HEK293 (cell line): ENCODE data around the gene PLK4.

ENCODE experiments used
- CTCF ChIA-PET: fragments of 350-600 bp; formaldehyde crosslinking; extraction: SDS; loops from one replicate; lab custom pipeline; 2021; ENCODE audit warnings: antibody characterized with exemption; lab: Yijun Ruan, JAX
- POLR2A ChIA-PET: fragments of 300-600 bp; formaldehyde crosslinking; extraction: SDS; loops from one replicate; lab custom pipeline; 2020; ENCODE audit warnings: antibody characterized with exemption, inconsistent platforms; lab: Yijun Ruan, JAX
- H3K27ac ChIP-seq: fragments of 200-500 bp; sonication (Bioruptor generic); 2 replicates; pipeline ENCODE4 v1.5.1; 2014; ENCODE audit warnings: low read depth, low read length, control low read depth, inconsistent platforms; ENCODE audit errors: extremely low read depth
- H3K36me3 ChIP-seq, 2 experiments: fragments of 200-500 bp in 1 of 2; sonication (Bioruptor generic) in 1 of 2; 1 replicate in 1 of 2; 2 replicates in 1 of 2; pipeline ENCODE4 v1.5.1; 2014 to 2017; ENCODE audit warnings: inconsistent platforms in 2 of 2, low read length in 2 of 2; ENCODE audit not compliant: control insufficient read depth in 2 of 2, insufficient read depth in 1 of 2
- H3K4me1 ChIP-seq: fragments of 200-500 bp; sonication (Bioruptor generic); 2 replicates; pipeline ENCODE4 v1.5.1; 2014; ENCODE audit warnings: mild to moderate bottlenecking, low read length, inconsistent platforms; ENCODE audit not compliant: control insufficient read depth, insufficient read depth
- H3K4me3 ChIP-seq: 2 replicates; pipeline ENCODE4 v1.5.1; 2011; ENCODE audit warnings: low read depth, mild to moderate bottlenecking, control low read depth, low read length, moderate library complexity
- H3K9me3 ChIP-seq: fragments of 200-500 bp; sonication (Bioruptor generic); 2 replicates; pipeline ENCODE4 v1.5.1; 2014; ENCODE audit warnings: low read depth, low read length, inconsistent platforms; ENCODE audit not compliant: control insufficient read depth, insufficient read depth
- BCL11B ChIP-seq: fragments of 450-650 bp; formaldehyde crosslinking; IDR thresholded peaks from 2 replicates; pipeline ENCODE4 v1.5.1; 2016; ENCODE audit warnings: low read depth, missing biosample characterization, missing genetic modification characterization
- MEIS1 ChIP-seq: sonication (generic); formaldehyde crosslinking; IDR thresholded peaks from 2 replicates; pipeline ENCODE4 v1.8.1; 2022; ENCODE audit warnings: missing genetic modification reagents, mild to moderate bottlenecking, borderline replicate concordance
- OSR2 ChIP-seq: fragments of 450-650 bp; formaldehyde crosslinking; IDR thresholded peaks from 2 replicates; pipeline ENCODE4 v1.5.1; 2016; ENCODE audit warnings: missing biosample characterization, missing genetic modification characterization
- RBAK ChIP-seq: fragments of 450-650 bp; formaldehyde crosslinking; IDR thresholded peaks from 2 replicates; pipeline ENCODE4 v1.5.1; 2016; ENCODE audit warnings: missing biosample characterization, missing genetic modification characterization
- REPIN1 ChIP-seq: fragments of 450-650 bp; formaldehyde crosslinking; IDR thresholded peaks from 2 replicates; pipeline ENCODE4 v1.5.1; 2017; ENCODE audit warnings: missing biosample characterization, missing genetic modification characterization, low read depth
- YY1 ChIP-seq: fragments of 450-650 bp; formaldehyde crosslinking; IDR thresholded peaks from 2 replicates; pipeline ENCODE4 v1.5.1; 2018; ENCODE audit warnings: missing biosample characterization, missing genetic modification characterization
- ZIC2 ChIP-seq: fragments of 450-650 bp; formaldehyde crosslinking; IDR thresholded peaks from 2 replicates; pipeline ENCODE4 v1.5.1; 2016; ENCODE audit warnings: missing biosample characterization, missing genetic modification characterization
- ZNF121 ChIP-seq: fragments of 450-650 bp; formaldehyde crosslinking; IDR thresholded peaks from 2 replicates; pipeline ENCODE4 v1.5.1; 2016; ENCODE audit warnings: missing biosample characterization, missing genetic modification characterization
- ZNF155 ChIP-seq: fragments of 450-650 bp; formaldehyde crosslinking; IDR thresholded peaks from 2 replicates; pipeline ENCODE4 v1.5.1; 2016; ENCODE audit warnings: missing biosample characterization, missing genetic modification characterization
- ZNF157 ChIP-seq: fragments of 450-650 bp; formaldehyde crosslinking; IDR thresholded peaks from 2 replicates; pipeline ENCODE4 v1.5.1; 2016; ENCODE audit warnings: missing biosample characterization, missing genetic modification characterization
- ZNF174 ChIP-seq: fragments of 450-650 bp; formaldehyde crosslinking; IDR thresholded peaks from 2 replicates; pipeline ENCODE4 v1.5.0; 2017; ENCODE audit warnings: missing biosample characterization, mild to moderate bottlenecking, missing genetic modification characterization
- ZNF184 ChIP-seq: fragments of 450-650 bp; IDR thresholded peaks from 2 replicates; pipeline ENCODE4 v1.5.1; 2018; ENCODE audit warnings: missing biosample characterization, mild to moderate bottlenecking, missing genetic modification characterization
- ZNF2 ChIP-seq: fragments of 450-650 bp; formaldehyde crosslinking; IDR thresholded peaks from 2 replicates; pipeline ENCODE4 v1.5.1; 2016; ENCODE audit warnings: missing biosample characterization, missing genetic modification characterization
- ZNF202 ChIP-seq: fragments of 450-650 bp; formaldehyde crosslinking; IDR thresholded peaks from 2 replicates; pipeline ENCODE4 v1.5.1; 2016; ENCODE audit warnings: missing biosample characterization, missing genetic modification characterization, borderline replicate concordance
- ZNF211 ChIP-seq: fragments of 450-650 bp; formaldehyde crosslinking; IDR thresholded peaks from 2 replicates; pipeline ENCODE4 v1.5.1; 2016; ENCODE audit warnings: low read depth, missing biosample characterization, missing genetic modification characterization
- ZNF214 ChIP-seq: fragments of 450-650 bp; formaldehyde crosslinking; IDR thresholded peaks from 2 replicates; pipeline ENCODE4 v1.5.1; 2017; ENCODE audit warnings: missing biosample characterization, mild to moderate bottlenecking, missing genetic modification characterization, borderline replicate concordance
- ZNF302 ChIP-seq: fragments of 450-650 bp; formaldehyde crosslinking; IDR thresholded peaks from 2 replicates; pipeline ENCODE4 v1.5.1; 2016; ENCODE audit warnings: missing biosample characterization, missing genetic modification characterization, low read depth
- ZNF311 ChIP-seq: fragments of 450-650 bp; formaldehyde crosslinking; IDR thresholded peaks from 2 replicates; pipeline ENCODE4 v1.5.1; 2017; ENCODE audit warnings: missing biosample characterization, missing genetic modification characterization, borderline replicate concordance
- ZNF335 ChIP-seq: fragments of 450-650 bp; formaldehyde crosslinking; conservative IDR thresholded peaks from 2 replicates; pipeline ENCODE4 v1.5.1; 2016; ENCODE audit warnings: missing biosample characterization, missing genetic modification characterization
- ZNF394 ChIP-seq: fragments of 450-650 bp; formaldehyde crosslinking; IDR thresholded peaks from 2 replicates; pipeline ENCODE4 v1.5.1; 2016; ENCODE audit warnings: missing biosample characterization, missing genetic modification characterization, mild to moderate bottlenecking, moderate library complexity, borderline replicate concordance
- ZNF404 ChIP-seq: fragments of 450-650 bp; formaldehyde crosslinking; IDR thresholded peaks from 2 replicates; pipeline ENCODE4 v1.5.1; 2017; ENCODE audit warnings: missing biosample characterization, missing genetic modification characterization
- ZNF426 ChIP-seq: fragments of 450-650 bp; formaldehyde crosslinking; IDR thresholded peaks from 2 replicates; pipeline ENCODE4 v1.5.1; 2017; ENCODE audit warnings: missing biosample characterization, missing genetic modification characterization, mild to moderate bottlenecking, inconsistent platforms, moderate library complexity
- ZNF501 ChIP-seq: fragments of 450-650 bp; formaldehyde crosslinking; IDR thresholded peaks from 2 replicates; pipeline ENCODE4 v1.5.1; 2016; ENCODE audit warnings: missing biosample characterization, missing genetic modification characterization
- ZNF548 ChIP-seq: fragments of 450-650 bp; formaldehyde crosslinking; IDR thresholded peaks from 2 replicates; pipeline ENCODE4 v1.5.1; 2016; ENCODE audit warnings: missing biosample characterization, missing genetic modification characterization
- ZNF558 ChIP-seq: fragments of 450-650 bp; formaldehyde crosslinking; IDR thresholded peaks from 2 replicates; pipeline ENCODE4 v1.5.1; 2016; ENCODE audit warnings: missing biosample characterization, missing genetic modification characterization
- ZNF561 ChIP-seq: fragments of 450-650 bp; IDR thresholded peaks from 2 replicates; pipeline ENCODE4 v1.5.1; 2018; ENCODE audit warnings: missing biosample characterization, missing genetic modification characterization, borderline replicate concordance
- ZNF747 ChIP-seq: fragments of 450-650 bp; formaldehyde crosslinking; IDR thresholded peaks from 2 replicates; pipeline ENCODE4 v1.5.1; 2016; ENCODE audit warnings: missing biosample characterization, missing genetic modification characterization
- ZNF785 ChIP-seq: fragments of 450-650 bp; formaldehyde crosslinking; IDR thresholded peaks from 2 replicates; pipeline ENCODE4 v1.5.1; 2016; ENCODE audit warnings: missing biosample characterization, missing genetic modification characterization
- ZXDB ChIP-seq: fragments of 450-650 bp; formaldehyde crosslinking; IDR thresholded peaks from 2 replicates; pipeline ENCODE4 v1.5.1; 2016; ENCODE audit warnings: missing biosample characterization, missing genetic modification characterization
- TF ChIP-seq, protein P1 (sequence below): fragments of 450-650 bp; formaldehyde crosslinking; IDR thresholded peaks from 2 replicates; pipeline ENCODE4 v1.5.1; 2016; ENCODE audit warnings: missing biosample characterization, missing genetic modification characterization, low read depth
- TF ChIP-seq, protein P2 (sequence below): fragments of 450-650 bp; formaldehyde crosslinking; IDR thresholded peaks from 2 replicates; pipeline ENCODE4 v1.5.1; 2017; ENCODE audit warnings: missing biosample characterization, mild to moderate bottlenecking, missing genetic modification characterization, moderate library complexity
- TF ChIP-seq, protein P3 (sequence below): fragments of 450-650 bp; formaldehyde crosslinking; IDR thresholded peaks from 2 replicates; pipeline ENCODE4 v1.5.1; 2016; ENCODE audit warnings: missing biosample characterization, missing genetic modification characterization
- TF ChIP-seq, protein P4 (sequence below): fragments of 450-650 bp; formaldehyde crosslinking; IDR thresholded peaks from 2 replicates; pipeline ENCODE4 v1.5.1; 2016; ENCODE audit warnings: missing biosample characterization, missing genetic modification characterization, borderline replicate concordance

PLK4 gene

DNA sequence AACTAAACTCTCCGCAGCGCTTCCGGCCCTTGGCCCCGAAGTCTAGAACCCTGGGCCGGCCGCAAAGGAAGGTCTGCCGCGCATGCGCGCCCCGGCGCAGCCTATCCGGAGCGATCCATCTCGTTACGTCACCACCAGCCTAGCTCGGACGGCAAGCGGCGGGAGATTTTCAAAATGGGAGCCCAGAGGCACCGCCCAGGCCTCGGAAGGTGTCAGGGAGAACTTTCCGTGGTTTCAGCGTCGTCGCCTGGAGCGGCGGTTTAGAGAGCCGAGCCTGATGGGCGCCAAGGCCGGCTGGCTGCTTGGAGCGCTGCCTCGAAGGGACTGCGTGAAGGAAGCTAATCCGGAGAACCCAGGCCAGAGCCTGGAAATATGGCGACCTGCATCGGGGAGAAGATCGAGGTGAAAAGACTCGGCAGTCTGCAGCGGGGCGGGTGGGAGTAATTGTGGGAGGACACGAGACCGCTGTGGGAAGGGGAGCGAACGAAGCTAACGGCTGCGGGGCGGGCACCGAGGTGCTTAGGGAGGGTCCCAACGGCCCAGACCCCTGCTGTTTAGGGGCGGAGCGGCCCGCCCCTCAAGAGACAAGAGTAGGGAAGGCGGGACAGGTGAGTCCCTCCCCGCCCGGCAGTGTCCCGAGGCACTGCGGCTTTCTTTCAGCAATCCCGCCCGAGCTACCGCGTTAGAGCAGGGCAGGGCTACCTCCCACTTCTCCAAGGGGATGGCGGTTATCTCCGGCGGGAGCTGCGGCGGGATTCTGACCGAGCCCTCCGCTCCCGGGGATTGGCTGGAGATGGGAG is at the start of gene PLK4:
Gene PLK4, plus strand, starts transcription at position 131 of the 800 bp plus-strand sequence. Its CDS starts 242 bp downstream, at position 373.
- H3K36me3 ChIP-seq, result peaks cover 9 to 32% of the 10 kb centered on the region in 2 experiments
- peak within 1 kb of the TSS; percentile 96 for H3K4me3 ChIP-seq
- ChIA-PET POLR2A (interaction anchor here (0.6 to 1.7 kb wide), 12 partner anchors 9 to 931 kb away, joined by 3 to 27 read pairs (median 5); partner anchors contain the start of genes ABHD18, HSPA4L, LARP1B and MFSD8), CTCF (interaction anchor here (0.7 kb wide), 1 partner anchor 11 kb away, joined by 3 read pairs; no protein-coding TSS in a partner anchor)
- no peaks in the 10 kb centered on the region; the same call in 1 of the 2 replicates for H3K4me1 ChIP-seq
- H3K27ac ChIP-seq, result peak within 1 kb of the TSS; percentile 96
- H3K9me3 ChIP-seq, result no peaks in the 10 kb centered on the region
- no peak for TF ChIP-seq ZNF426 (tag by site-specific recombination)
- TF ChIP-seq ZNF394 (tag by site-specific recombination), result peak; percentile 58; the same call in 1 of the 2 replicates
- peak; percentile 88 for TF ChIP-seq ZNF335 (tag by site-specific recombination)
- no peak for TF ChIP-seq ZNF785 (tag by site-specific recombination)
- TF ChIP-seq ZNF501, result peak; percentile 96
- peak; percentile 93 for TF ChIP-seq ZXDB (tag by site-specific recombination)
- TF ChIP-seq ZNF214 (tag by site-specific recombination), result no peak
- no peak for TF ChIP-seq ZNF202 (tag by site-specific recombination)
- TF ChIP-seq ZNF174 (tag by site-specific recombination), result no peak
- no peak for TF ChIP-seq ZNF155 (tag by site-specific recombination)
- TF ChIP-seq ZNF558 (tag by site-specific recombination), result no peak
- no peak for TF ChIP-seq MEIS1 (CRISPR knock-in tag)
- TF ChIP-seq ZNF561 (tag by site-specific recombination), result no peak
- TF ChIP-seq ZNF747 (tag by site-specific recombination), result no peak
- TF ChIP-seq BCL11B (tag by site-specific recombination), result no peak; the same call in 1 of the 2 replicates
- no peak for TF ChIP-seq ZNF311 (tag by site-specific recombination)
- TF ChIP-seq, protein P1, sequence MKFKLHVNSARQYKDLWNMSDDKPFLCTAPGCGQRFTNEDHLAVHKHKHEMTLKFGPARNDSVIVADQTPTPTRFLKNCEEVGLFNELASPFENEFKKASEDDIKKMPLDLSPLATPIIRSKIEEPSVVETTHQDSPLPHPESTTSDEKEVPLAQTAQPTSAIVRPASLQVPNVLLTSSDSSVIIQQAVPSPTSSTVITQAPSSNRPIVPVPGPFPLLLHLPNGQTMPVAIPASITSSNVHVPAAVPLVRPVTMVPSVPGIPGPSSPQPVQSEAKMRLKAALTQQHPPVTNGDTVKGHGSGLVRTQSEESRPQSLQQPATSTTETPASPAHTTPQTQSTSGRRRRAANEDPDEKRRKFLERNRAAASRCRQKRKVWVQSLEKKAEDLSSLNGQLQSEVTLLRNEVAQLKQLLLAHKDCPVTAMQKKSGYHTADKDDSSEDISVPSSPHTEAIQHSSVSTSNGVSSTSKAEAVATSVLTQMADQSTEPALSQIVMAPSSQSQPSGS, result peak; percentile 94
- TF ChIP-seq RBAK (tag by site-specific recombination), result no peak
- TF ChIP-seq, protein P2, sequence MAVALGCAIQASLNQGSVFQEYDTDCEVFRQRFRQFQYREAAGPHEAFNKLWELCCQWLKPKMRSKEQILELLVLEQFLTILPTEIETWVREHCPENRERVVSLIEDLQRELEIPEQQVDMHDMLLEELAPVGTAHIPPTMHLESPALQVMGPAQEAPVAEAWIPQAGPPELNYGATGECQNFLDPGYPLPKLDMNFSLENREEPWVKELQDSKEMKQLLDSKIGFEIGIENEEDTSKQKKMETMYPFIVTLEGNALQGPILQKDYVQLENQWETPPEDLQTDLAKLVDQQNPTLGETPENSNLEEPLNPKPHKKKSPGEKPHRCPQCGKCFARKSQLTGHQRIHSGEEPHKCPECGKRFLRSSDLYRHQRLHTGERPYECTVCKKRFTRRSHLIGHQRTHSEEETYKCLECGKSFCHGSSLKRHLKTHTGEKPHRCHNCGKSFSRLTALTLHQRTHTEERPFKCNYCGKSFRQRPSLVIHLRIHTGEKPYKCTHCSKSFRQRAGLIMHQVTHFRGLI (tag by site-specific recombination), result no peak
- no peak for TF ChIP-seq ZNF404 (tag by site-specific recombination)
- TF ChIP-seq, protein P3, sequence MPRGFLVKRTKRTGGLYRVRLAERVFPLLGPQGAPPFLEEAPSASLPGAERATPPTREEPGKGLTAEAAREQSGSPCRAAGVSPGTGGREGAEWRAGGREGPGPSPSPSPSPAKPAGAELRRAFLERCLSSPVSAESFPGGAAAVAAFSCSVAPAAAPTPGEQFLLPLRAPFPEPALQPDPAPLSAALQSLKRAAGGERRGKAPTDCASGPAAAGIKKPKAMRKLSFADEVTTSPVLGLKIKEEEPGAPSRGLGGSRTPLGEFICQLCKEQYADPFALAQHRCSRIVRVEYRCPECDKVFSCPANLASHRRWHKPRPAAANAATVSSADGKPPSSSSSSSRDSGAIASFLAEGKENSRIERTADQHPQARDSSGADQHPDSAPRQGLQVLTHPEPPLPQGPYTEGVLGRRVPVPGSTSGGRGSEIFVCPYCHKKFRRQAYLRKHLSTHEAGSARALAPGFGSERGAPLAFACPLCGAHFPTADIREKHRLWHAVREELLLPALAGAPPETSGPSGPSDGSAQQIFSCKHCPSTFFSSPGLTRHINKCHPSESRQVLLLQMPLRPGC (tag by site-specific recombination), result no peak; the same call in 1 of the 2 replicates
- no peak for TF ChIP-seq ZNF302
- no peak for TF ChIP-seq ZNF211 (tag by site-specific recombination)
- TF ChIP-seq, protein P4, sequence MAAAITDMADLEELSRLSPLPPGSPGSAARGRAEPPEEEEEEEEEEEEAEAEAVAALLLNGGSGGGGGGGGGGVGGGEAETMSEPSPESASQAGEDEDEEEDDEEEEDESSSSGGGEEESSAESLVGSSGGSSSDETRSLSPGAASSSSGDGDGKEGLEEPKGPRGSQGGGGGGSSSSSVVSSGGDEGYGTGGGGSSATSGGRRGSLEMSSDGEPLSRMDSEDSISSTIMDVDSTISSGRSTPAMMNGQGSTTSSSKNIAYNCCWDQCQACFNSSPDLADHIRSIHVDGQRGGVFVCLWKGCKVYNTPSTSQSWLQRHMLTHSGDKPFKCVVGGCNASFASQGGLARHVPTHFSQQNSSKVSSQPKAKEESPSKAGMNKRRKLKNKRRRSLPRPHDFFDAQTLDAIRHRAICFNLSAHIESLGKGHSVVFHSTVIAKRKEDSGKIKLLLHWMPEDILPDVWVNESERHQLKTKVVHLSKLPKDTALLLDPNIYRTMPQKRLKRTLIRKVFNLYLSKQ (tag by site-specific recombination), result no peak
- TF ChIP-seq ZNF157, result no peak
- TF ChIP-seq YY1 (tag by site-specific recombination), result peak; percentile 92
- peak; percentile 26; the same call in 1 of the 2 replicates for TF ChIP-seq ZIC2 (tag by site-specific recombination)
- peak; percentile 62; the same call in 1 of the 2 replicates for TF ChIP-seq ZNF121 (tag by site-specific recombination)
- peak; percentile 82 for TF ChIP-seq ZNF2 (tag by site-specific recombination)
- 0 out of 2 replicates have a peak, but pooled peaks have one; percentile 15 for TF ChIP-seq REPIN1 (tag by site-specific recombination)
- peak; percentile 47 for TF ChIP-seq OSR2 (tag by site-specific recombination)
- TF ChIP-seq ZNF184 (tag by site-specific recombination), result no peak
- no peak for TF ChIP-seq ZNF548
